Spleen (tissue), 11 donors: ENCODE measurements around the gene CCN2. TPM values are rescaled to one million over a fixed set of nuclear protein-coding genes. Genes with fewer than 3 reads are reported as not detected.

Source experiments
- DNase-seq: peaks from one replicate; pipeline ENCODE4 v3.0.0-alpha.2; 2020
- H3K27ac ChIP-seq, 8 donors: fragments of 200-600 bp; sonication (generic) in 7 of 8; 1 replicate in 4 of 8; 2 replicates in 4 of 8; pipeline versions ENCODE4 v1.5.0 to v1.8.0; 2016 to 2021; ENCODE audit warnings: inconsistent platforms in 4 of 8, mild to moderate bottlenecking in 4 of 8, moderate library complexity in 1 of 8
- H3K27me3 ChIP-seq, 7 donors: fragments of 200-600 bp; sonication (generic) in 6 of 7; replicated peaks in 1 of 7; 1 replicate in 4 of 7; 2 replicates in 3 of 7; pipeline versions ENCODE4 v1.5.0 to v1.8.0; 2016 to 2021; ENCODE audit warnings: inconsistent platforms in 3 of 7, mild to moderate bottlenecking in 1 of 7
- H3K36me3 ChIP-seq, 6 donors: fragments of 200-600 bp; sonication (generic) in 5 of 6; 1 replicate in 4 of 6; 2 replicates in 2 of 6; pipeline versions ENCODE4 v1.5.0 to v1.8.0; 2016 to 2021; ENCODE audit warnings: inconsistent platforms in 2 of 6
- H3K4me1 ChIP-seq, 6 donors: fragments of 200-600 bp; sonication (generic) in 5 of 6; 1 replicate in 3 of 6; 2 replicates in 3 of 6; pipeline versions ENCODE4 v1.5.0 to v1.8.0; 2016 to 2021; ENCODE audit warnings: inconsistent platforms in 3 of 6
- H3K4me3 ChIP-seq, 8 donors: fragments of 200-600 bp; sonication (generic) in 7 of 8; 1 replicate in 4 of 8; 2 replicates in 4 of 8; pipeline versions ENCODE4 v1.5.0 to v1.8.0; 2016 to 2021; ENCODE audit warnings: inconsistent platforms in 4 of 8, mild to moderate bottlenecking in 4 of 8, moderate library complexity in 2 of 8
- H3K9me3 ChIP-seq, 8 donors: fragments of 200-600 bp; sonication (generic) in 7 of 8; 1 replicate in 4 of 8; 2 replicates in 4 of 8; pipeline versions ENCODE4 v1.5.0 to v1.8.0; 2016 to 2021; ENCODE audit warnings: inconsistent platforms in 4 of 8
- CTCF ChIP-seq, 11 experiments: fragments of 200-600 bp in 7 of 11; fragments of 450-650 bp in 4 of 11; sonication (generic) in 4 of 11; IDR thresholded peaks in 8 of 11; conservative IDR thresholded peaks in 3 of 11; 1 replicate in 7 of 11; 2 replicates in 4 of 11; pipeline versions ENCODE4 v1.4.0 to v1.8.0; 2016 to 2021; ENCODE audit warnings: antibody characterized with exemption in 11 of 11, inconsistent platforms in 4 of 11, mild to moderate bottlenecking in 1 of 11
- POLR2A ChIP-seq, 3 donors: fragments of 450-650 bp; IDR thresholded peaks; one replicate each; pipeline ENCODE4 v1.5.1; 2017; ENCODE audit warnings: antibody characterized with exemption in 3 of 3, mild to moderate bottlenecking in 1 of 3
- POLR2AphosphoS5 ChIP-seq, 3 donors: sonication (generic); formaldehyde crosslinking; IDR thresholded peaks; one replicate each; pipeline ENCODE4 v1.5.1; 2017; ENCODE audit warnings: antibody characterized with exemption in 3 of 3
- WGBS, 5 donors: extraction: QIAGEN DNeasy Blood & Tissue Kit in 3 of 5; methylation state at CpG; one replicate each; pipeline versions ENCODE4 v1.1.5 to v1.1.7; 2013 to 2018; 5-methylcytosine and 5-hydroxymethylcytosine counted together
- intact Hi-C: fragments of 100-400 bp; cut with DNase I; formaldehyde crosslinking; loops from one replicate; pipeline ENCODE4 v1.15.0; 2023; ENCODE audit warnings: low total_unique reads
- polyA plus RNA-seq, 3 donors: library from polyadenylated mRNA; stranded (reverse); fragments of 200-250 nt; gene quantifications; one replicate each; pipeline ENCODE4 v1.2.1, GENCODE V29; 2013
- total RNA-seq, 7 donors: library from RNA; depleted of rRNA in 3 of 7; stranded (reverse); fragments of >200 nt in 3 of 7; fragmentation: NEBNext Ultra II Directional in 4 of 7; extraction: Animal tissue kit (Norgen Biotek cat#: 25700) in 4 of 7; gene quantifications; one replicate each; pipeline versions ENCODE4 v1.1.0 to v1.2.1, GENCODE V29; 2016 to 2021
- donor health status: healthy with polysubstance abuse.
- donor health status: DM: no; HTN: no; CAD: no; lungs with moderate emphysema.
- donor health status: DM: no; HTN: no; CAD: no.
- donor health status: Bipolar disorder and iron deficiency.
- donor health status: healthy.
- donor health status: DM: no; HTN: no; CAD: no.
- donor health status: DM: yes; HTN: yes; CAD: no.

CCN2 gene
- total and polyA plus RNA-seq, 10 donors: 20.6 to 556 (median 271) TPM

- TF ChIP-seq POLR2A (IDR thresholded peaks at IDR 0.05): no peak
- TF ChIP-seq CTCF (IDR thresholded peaks at IDR 0.05 in 8 of 11, conservative IDR thresholded peaks at IDR 0.05 in 3 of 11): no peak
- TF ChIP-seq POLR2AphosphoS5 (IDR thresholded peaks at IDR 0.05): no peak
- Histone ChIP-seq H3K36me3 (no peaks in the 10 kb centered on the region), H3K4me1 (no peaks in the 10 kb centered on the region), H3K27ac (no peak overlapping the region), H3K27me3 (no peaks in the 10 kb centered on the region), H3K4me3 (no peak overlapping the region), H3K9me3 (no peaks in the 10 kb centered on the region)
- DNase-seq: no peak
- WGBS, 5 donors: 62 to 94% (median 82%) methylated on average over 2 of the region's 2 CpGs
- intact Hi-C loops: no loop called here
Measured at GRCh38 chr6:131972741-131973140, 21.6 kb upstream of the CCN2 start.

DNA sequence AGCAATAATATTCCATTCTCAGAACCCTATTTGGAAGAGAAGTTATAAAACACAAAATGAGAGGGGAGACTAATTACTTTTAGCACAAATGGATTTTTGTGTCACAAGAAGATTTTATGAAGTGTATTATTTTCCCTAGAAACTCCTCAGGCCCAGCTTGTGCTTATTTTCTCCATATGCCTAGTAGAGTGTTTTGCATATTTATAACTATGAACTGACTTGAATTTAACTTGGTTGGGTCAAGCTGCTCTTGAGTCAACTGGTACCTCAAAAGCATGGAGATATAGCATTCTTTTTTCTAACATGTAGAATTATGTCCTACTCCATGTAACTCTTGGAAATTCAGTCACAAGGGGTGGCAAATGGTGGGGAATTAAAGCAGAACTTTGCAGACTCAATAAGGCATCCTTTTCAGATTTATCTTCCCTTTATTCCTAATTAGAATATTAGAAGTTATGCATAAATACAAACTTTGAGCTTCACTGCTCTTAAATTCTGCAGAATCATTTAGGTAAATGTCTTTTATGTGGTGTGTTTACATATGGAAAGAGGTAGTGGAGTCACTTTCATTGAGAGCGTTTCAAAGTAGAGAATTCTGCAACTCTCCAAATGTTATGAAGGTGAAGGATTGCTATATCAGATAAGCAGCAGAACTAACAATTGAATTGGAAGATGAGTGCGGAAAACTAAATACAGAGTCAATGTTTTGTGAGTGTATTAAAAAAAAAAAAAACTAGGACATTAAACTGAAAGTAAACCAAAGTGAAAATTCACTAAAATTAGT lies 19.1 kb upstream of the CCN2 start:
- Histone ChIP-seq H3K27me3 (no peaks in the 10 kb centered on the region), H3K4me1 (no peaks in the 10 kb centered on the region), H3K9me3 (no peaks in the 10 kb centered on the region), H3K27ac (no peak overlapping the region), H3K4me3 (no peak overlapping the region), H3K36me3 (no peaks in the 10 kb centered on the region)
- WGBS, 5 donors: 66 to 82% (median 72%) methylated on average over 2 of the region's 2 CpGs
- intact Hi-C loops: no loop called here
- no peak for DNase-seq
- TF ChIP-seq POLR2AphosphoS5 (IDR thresholded peaks at IDR 0.05) (no peak), CTCF (IDR thresholded peaks at IDR 0.05 in 8 of 11, conservative IDR thresholded peaks at IDR 0.05 in 3 of 11) (no peak), POLR2A (IDR thresholded peaks at IDR 0.05) (no peak)

DNA sequence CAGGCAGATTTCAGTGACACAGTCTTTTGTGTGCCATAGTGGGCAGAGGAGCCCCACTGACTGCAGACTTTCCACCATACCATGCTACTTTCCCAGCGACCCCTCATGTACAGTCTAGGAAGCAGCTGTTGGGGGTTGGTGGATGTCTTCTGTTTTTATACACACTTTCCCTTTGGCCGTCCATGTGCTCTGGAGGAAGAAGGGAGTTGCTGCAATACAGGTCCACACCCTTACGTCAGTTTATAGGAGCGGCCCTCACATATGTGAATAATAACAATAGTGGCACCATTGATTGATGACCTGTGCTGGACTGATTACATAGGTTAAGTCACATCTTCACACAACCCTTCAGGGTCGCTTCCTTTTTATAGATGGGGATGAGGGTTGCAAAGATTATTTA lies 17.5 kb upstream of the CCN2 start:
- Histone ChIP-seq H3K4me3 (no peak overlapping the region), H3K27ac (no peak overlapping the region), H3K36me3 (no peaks in the 10 kb centered on the region), H3K4me1 (no peaks in the 10 kb centered on the region), H3K27me3 (no peaks in the 10 kb centered on the region), H3K9me3 (no peaks in the 10 kb centered on the region)
- intact Hi-C loops: no loop called here
- TF ChIP-seq POLR2AphosphoS5 (IDR thresholded peaks at IDR 0.05): no peak
- TF ChIP-seq POLR2A (IDR thresholded peaks at IDR 0.05): no peak
- DNase-seq: no peak
- 83 to 94% (median 87%) methylated on average over 5 of the region's 5 CpGs for WGBS, 5 donors

- DNase-seq: no peak
- intact Hi-C loops: no loop called here
- Histone ChIP-seq H3K9me3 (no peaks in the 10 kb centered on the region), H3K27ac (no peak overlapping the region), H3K27me3 (no peaks in the 10 kb centered on the region), H3K4me3 (no peak overlapping the region), H3K4me1 (no peaks in the 10 kb centered on the region), H3K36me3 (no peaks in the 10 kb centered on the region)
- no peak for TF ChIP-seq POLR2A (IDR thresholded peaks at IDR 0.05)
- no peak for TF ChIP-seq CTCF (IDR thresholded peaks at IDR 0.05 in 8 of 11, conservative IDR thresholded peaks at IDR 0.05 in 3 of 11)
- no peak for TF ChIP-seq POLR2AphosphoS5 (IDR thresholded peaks at IDR 0.05)
- WGBS, 5 donors: 39 to 91% (median 84%) methylated on average over 1 of the region's 1 CpG
Measured at GRCh38 chr6:131967948-131968347, 16.8 kb upstream of the CCN2 start.
